Stimulated activated CD8-positive, alpha-beta memory T cell treated with anti-CD3 and anti-CD28 coated beads, Interleukin-7, amount 100 ng/mL, for 4 hours (primary cell): Measurements from ENCODE around the gene OR2V1.
"Not testable (repeated sequence)": the region's sequence is repeated elsewhere in the genome, so short reads cannot be mapped to it uniquely, and the experiment has no call there.

Experiments
- DNase-seq, 2 donors: peaks; one replicate each; pipeline ENCODE4 v3.0.0-alpha.2; 2020; ENCODE audit warnings: low read depth in 2 of 2

Gene OR2V1

GRCh38 chr5:181101930-181102674 lies 28.9 kb downstream of the OR2V1 start:
- DNase-seq: not testable (repeated sequence)

DNA sequence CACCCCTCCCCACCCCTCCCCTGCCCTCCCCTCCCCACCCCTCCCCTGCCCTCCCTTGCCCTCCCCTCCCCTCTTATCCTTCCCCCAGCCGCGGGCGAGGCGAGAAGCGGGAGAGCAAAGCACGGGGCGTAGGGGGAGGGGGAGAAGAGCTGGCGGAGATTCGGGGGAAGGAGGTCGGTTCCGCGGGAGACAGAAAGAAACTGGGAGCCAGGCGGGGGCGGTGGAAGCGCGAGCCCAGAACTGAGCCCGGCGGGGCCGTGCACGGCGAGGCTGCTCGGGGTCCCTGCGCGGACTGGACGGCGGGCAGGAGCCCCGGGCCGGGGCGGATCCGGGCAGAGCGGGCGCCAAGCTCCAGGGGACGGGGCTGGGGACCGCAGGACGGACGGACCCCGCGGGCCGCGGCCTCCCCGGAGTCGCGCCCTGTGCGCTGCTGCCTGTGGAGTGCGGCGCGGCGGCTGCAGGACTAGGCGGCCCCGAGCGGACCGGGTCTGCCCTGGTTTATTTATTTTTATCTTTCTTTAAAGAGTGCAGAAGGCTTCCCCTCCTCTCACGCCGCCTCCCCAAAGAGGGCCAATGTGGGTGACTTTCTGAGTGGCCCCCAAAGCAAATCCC lies 29.8 kb downstream of the OR2V1 start:
- DNase-seq: not testable (repeated sequence)

GRCh38 chr5:181100121-181100875 lies 30.7 kb downstream of the OR2V1 start:
- DNase-seq: no peak

DNA sequence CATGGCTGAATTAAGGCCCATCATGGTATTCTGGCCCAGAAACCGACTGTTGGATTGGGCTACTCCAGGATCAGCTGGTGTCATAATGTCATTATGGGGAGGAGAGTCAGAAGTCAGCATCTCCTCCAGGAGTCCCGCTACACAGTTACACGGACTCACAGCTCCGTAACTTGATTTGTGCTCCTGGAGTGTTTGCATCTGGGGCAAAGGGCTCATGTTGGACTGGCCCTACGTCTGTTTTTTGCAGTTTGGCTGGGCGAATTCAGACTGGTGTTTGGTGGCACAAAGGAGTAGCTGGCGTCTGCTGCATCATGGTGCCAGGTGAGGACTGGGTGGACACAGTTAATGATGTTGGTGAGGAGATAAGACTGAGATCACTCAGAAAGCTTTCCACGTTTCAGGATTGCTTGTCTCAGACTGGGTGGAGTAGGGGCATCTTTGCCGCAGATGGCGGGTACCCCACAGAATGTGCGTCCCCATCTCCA lies 31.3 kb downstream of the OR2V1 start:
- DNase-seq: no peak

DNA sequence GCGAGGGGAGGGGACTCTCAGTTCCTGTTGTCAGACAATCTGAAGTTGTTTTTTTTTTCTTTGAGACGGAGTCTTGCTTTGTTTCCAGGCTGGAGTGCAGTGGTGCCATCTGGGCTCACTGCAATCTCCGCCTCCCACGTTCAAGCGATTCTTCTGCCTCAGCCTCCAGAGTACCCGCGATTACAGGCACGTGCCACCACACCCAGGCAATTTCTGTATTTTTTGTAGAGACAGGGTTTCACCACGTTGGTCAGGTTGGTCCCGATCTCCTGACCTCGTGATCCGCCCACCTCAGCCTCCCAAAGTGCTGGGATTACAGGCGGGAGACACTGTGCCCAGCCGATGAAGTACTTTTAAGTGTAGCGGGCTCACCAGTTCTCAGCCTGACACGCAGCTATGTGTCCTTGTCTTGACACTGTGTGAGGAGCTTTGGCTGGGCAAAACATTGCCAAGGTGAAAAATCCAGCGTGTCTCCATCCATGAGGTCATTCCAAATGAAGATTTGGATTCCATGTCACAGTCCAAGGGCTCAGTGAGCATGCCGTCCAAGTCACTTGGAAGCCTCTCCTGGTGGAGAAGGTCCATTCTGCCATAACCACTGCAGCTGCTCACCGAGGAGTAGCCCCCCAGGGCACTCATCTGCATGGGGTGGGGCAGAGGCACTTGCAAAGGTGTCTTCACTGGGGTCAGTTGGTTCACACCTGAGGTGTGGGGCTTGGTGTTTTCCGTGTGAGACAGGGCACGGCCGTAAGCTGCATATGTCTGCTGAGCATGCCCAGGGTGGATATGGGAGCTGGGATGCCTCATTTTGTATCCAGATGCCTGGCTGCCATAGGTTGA lies 32.0 kb downstream of the OR2V1 start:
- DNase-seq: no peak

- DNase-seq: not testable (repeated sequence)
Measured at GRCh38 chr5:181097759-181098491, 33.0 kb downstream of the OR2V1 start.

DNA sequence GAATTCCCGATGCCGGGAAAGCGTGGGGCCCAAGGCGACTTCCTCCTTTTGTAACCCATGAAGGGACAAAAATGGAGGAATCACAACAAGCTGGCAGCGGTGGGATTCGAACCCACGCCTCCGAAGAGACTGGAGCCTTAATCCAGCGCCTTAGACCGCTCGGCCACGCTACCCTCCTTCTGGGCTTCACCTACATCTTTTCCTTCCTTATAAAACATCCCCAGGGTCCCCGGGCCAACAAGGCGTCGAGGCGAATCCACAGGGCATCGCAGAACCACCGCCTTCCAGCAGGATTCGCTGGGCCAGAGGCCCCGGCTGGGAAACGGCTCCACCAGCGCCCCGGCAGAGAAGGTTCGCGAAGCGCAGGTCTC lies 33.6 kb downstream of the OR2V1 start:
- DNase-seq: not testable (repeated sequence)

GRCh38 chr5:181096721-181097382 lies 34.1 kb downstream of the OR2V1 start:
- not testable (repeated sequence) for DNase-seq

- not testable (repeated sequence) for DNase-seq
Measured at GRCh38 chr5:181095162-181095561, 35.8 kb downstream of the OR2V1 start.

- no peak for DNase-seq
Measured at GRCh38 chr5:181092428-181092827, 38.5 kb downstream of the OR2V1 start.

DNA sequence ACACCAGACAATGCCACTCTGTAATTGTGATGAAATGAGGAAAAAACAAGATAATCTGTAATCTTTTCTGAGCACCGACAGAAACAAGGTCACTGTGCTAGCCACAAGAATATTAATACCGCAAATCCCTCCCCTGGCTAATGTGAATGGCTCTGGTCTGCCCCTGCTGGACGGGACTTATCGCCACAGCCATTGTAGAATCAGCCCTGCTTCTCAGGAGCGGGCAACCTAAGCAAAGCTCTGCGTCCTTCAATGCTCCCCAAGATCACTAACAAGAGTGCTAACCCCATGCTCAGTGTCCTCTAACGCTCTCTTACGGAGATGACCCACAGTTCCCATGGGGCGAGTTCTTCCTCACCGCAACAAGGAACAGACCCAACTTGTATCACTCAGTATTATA lies 42.7 kb downstream of the OR2V1 start:
- DNase-seq: no peak

GRCh38 chr5:181087309-181087708 lies 43.7 kb downstream of the OR2V1 start:
- DNase-seq: no peak

- no peak for DNase-seq
Measured at GRCh38 chr5:181086884-181087205, 44.1 kb downstream of the OR2V1 start.

- DNase-seq: no peak
Measured at GRCh38 chr5:181086026-181086883, 44.7 kb downstream of the OR2V1 start.

GRCh38 chr5:181084621-181085195 lies 46.3 kb downstream of the OR2V1 start:
- DNase-seq: no peak

GRCh38 chr5:181081989-181082388 lies 49.0 kb downstream of the OR2V1 start:
- no peak for DNase-seq

GRCh38 chr5:181076920-181077319 lies 54.0 kb downstream of the OR2V1 start:
- DNase-seq: no peak
